ENCODE data around the gene STK39. TPM values are rescaled to one million over a fixed set of nuclear protein-coding genes. Genes with fewer than 3 reads are reported as not detected.

STK39 gene
- total and polyA plus RNA-seq, 9 of the 15 experiments (the other 6 are each of a cell fraction or from before 2014, with no cell fraction given) = 0.19 to 0.76 (median 0.51) TPM

- TF ChIP-seq ETV1 (tag; conservative IDR thresholded peaks at IDR 0.05; ENCODE audit: low read depth) (0 out of 2 replicates have a peak, but pooled peaks have one; percentile 7), PRPF4 (IDR thresholded peaks at IDR 0.05; ENCODE audit: insufficient read depth, low read depth, low read length, poor library complexity, severe bottlenecking) (no peak), HEY1 (CRISPR knock-in tag; IDR thresholded peaks at IDR 0.05; ENCODE audit: borderline replicate concordance) (no peak), ATF1 (CRISPR knock-in tag; IDR thresholded peaks at IDR 0.05) (no peak), ATF1 (tag; IDR thresholded peaks at IDR 0.05) (no peak), MCM7 (IDR thresholded peaks at IDR 0.05) (no peak), TAF1 (IDR thresholded peaks at IDR 0.05; ENCODE audit: control insufficient read depth, extremely low read depth, insufficient read depth, low read length, severe bottlenecking) (no peak), RFX5 (IDR thresholded peaks at IDR 0.05; ENCODE audit: low read depth, low read length) (no peak), LEF1 (IDR thresholded peaks at IDR 0.05) (no peak), SREBF1 (IDR thresholded peaks at IDR 0.05; ENCODE audit: borderline replicate concordance, low read depth, low read length) (no peak), NR2C1 (IDR thresholded peaks at IDR 0.05) (no peak), NR2C1 (tag; IDR thresholded peaks at IDR 0.05) (no peak), ZNF444 (CRISPR knock-in tag; IDR thresholded peaks at IDR 0.05) (no peak)
- TF ChIP-seq, protein P1, sequence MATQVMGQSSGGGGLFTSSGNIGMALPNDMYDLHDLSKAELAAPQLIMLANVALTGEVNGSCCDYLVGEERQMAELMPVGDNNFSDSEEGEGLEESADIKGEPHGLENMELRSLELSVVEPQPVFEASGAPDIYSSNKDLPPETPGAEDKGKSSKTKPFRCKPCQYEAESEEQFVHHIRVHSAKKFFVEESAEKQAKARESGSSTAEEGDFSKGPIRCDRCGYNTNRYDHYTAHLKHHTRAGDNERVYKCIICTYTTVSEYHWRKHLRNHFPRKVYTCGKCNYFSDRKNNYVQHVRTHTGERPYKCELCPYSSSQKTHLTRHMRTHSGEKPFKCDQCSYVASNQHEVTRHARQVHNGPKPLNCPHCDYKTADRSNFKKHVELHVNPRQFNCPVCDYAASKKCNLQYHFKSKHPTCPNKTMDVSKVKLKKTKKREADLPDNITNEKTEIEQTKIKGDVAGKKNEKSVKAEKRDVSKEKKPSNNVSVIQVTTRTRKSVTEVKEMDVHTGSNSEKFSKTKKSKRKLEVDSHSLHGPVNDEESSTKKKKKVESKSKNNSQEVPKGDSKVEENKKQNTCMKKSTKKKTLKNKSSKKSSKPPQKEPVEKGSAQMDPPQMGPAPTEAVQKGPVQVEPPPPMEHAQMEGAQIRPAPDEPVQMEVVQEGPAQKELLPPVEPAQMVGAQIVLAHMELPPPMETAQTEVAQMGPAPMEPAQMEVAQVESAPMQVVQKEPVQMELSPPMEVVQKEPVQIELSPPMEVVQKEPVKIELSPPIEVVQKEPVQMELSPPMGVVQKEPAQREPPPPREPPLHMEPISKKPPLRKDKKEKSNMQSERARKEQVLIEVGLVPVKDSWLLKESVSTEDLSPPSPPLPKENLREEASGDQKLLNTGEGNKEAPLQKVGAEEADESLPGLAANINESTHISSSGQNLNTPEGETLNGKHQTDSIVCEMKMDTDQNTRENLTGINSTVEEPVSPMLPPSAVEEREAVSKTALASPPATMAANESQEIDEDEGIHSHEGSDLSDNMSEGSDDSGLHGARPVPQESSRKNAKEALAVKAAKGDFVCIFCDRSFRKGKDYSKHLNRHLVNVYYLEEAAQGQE (IDR thresholded peaks at IDR 0.05; ENCODE audit: borderline replicate concordance) = no peak
- TF ChIP-seq, protein P1 (CRISPR knock-in tag; IDR thresholded peaks at IDR 0.05; ENCODE audit: low read depth) = no peak
- TF ChIP-seq, protein P2, sequence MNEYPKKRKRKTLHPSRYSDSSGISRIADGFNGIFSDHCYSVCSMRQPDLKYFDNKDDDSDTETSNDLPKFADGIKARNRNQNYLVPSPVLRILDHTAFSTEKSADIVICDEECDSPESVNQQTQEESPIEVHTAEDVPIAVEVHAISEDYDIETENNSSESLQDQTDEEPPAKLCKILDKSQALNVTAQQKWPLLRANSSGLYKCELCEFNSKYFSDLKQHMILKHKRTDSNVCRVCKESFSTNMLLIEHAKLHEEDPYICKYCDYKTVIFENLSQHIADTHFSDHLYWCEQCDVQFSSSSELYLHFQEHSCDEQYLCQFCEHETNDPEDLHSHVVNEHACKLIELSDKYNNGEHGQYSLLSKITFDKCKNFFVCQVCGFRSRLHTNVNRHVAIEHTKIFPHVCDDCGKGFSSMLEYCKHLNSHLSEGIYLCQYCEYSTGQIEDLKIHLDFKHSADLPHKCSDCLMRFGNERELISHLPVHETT (CRISPR knock-in tag; conservative IDR thresholded peaks at IDR 0.05 in 1 of 2, IDR thresholded peaks at IDR 0.05 in 1 of 2) = peak in 1 of 2 experiments; percentile 18; a peak in 1 of 4 replicates
- TF ChIP-seq, protein P3, sequence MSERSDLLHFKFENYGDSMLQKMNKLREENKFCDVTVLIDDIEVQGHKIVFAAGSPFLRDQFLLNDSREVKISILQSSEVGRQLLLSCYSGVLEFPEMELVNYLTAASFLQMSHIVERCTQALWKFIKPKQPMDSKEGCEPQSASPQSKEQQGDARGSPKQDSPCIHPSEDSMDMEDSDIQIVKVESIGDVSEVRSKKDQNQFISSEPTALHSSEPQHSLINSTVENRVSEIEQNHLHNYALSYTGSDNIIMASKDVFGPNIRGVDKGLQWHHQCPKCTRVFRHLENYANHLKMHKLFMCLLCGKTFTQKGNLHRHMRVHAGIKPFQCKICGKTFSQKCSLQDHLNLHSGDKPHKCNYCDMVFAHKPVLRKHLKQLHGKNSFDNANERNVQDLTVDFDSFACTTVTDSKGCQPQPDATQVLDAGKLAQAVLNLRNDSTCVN (CRISPR knock-in tag; IDR thresholded peaks at IDR 0.05) = no peak
Observed at GRCh38 chr2:167962436-167963226, 284.8 kb downstream of the STK39 start (continued).

Measured in K562 (cell line).